MV-4-11 (cell line): ENCODE data around the gene ZFP36.

Experiments used
- DNase-seq: peaks from one replicate; lab custom pipeline; 2025; lab: John Stamatoyannopoulos, UW

The ZFP36 gene

DNA sequence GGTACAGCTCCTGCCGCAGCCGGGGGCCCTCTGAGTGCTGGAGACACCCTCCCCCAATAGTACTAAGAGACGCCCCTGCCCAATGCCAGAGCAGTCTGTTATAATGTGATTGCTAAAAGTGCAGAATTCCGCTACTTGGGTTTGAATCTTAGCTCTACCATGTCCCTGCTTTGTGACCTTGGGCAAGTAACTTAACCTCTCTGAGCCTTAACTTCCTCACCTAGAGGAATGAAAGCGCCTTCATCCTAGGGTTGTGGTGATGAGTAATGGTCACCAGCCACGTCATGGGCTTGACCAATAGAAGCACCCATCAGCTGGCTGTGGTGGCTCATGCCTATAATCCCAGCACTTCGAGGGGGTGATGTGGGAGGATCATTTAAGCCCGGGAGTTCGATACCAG is 12.4 kb downstream of the ZFP36 start:
- no peak for DNase-seq

DNA sequence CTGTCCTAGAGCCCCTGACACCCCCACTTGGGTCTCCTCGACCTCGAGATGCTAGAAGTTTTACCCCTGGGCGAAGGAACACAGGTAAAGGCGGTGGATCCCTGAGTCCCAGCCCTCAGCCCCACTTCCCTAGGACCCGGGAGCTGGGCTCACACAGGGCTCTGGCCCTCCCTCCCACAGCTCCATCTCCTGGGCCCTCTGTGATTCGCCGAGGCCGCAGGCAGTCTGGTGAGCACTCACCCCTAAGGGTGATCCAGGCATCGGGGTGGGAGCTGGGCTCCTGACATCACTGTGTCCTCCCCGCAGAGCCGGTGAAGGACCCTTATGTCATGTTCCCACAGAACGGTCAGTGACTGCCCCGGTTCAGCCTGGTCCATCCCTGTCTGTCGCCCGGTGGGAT is 14.1 kb downstream of the ZFP36 start:
- DNase-seq: no peak

DNA sequence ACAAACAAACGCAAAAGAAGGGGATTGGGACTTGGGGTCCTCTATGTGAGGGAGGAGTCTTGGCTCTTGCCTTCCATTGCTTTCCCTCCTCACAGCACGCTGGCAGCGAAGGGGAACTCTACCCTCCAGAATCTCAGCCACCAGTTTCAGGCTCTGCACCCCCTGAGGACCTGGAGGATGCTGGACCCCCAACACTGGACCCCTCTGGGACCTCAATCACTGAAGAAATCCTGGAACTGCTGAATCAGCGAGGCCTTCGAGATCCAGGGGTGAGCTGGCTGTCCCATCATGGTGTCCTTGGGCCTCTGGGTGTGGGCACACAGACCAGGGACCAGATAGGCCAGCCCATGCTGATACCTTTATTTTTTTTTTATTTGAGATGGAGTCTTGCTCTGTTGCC is 15.4 kb downstream of the ZFP36 start:
- no peak for DNase-seq

DNA sequence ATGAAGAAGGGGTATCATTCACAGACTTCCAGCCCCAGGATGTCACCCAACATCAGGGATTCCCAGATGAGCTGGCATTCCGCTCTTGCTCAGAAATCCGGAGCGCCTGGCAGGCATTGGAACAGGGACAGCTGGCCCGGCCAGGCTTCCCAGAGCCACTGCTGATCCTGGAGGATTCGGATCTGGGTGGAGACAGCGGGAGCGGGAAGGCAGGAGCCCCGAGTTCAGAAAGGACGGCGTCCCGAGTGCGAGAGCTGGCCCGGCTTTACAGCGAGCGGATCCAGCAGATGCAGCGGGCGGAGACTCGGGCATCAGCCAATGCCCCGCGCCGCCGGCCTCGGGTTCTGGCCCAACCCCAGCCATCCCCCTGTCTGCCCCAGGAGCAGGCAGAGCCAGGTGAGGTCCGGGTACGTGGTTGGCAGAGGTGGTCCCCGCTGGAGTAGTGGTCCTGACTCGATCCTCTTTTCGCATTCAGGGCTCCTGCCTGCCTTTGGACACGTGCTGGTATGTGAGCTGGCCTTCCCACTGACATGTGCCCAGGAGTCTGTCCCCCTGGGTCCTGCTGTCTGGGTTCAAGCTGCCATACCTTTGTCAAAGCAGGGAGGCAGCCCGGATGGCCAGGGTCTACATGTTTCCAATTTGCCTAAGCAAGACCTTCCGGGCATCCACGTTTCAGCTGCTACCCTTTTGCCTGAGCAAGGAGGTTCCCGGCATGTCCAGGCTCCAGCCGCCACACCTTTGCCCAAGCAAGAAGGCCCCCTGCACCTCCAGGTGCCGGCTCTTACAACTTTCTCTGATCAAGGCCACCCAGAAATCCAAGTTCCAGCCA is 16.8 kb downstream of the ZFP36 start:
- no peak for DNase-seq

DNA sequence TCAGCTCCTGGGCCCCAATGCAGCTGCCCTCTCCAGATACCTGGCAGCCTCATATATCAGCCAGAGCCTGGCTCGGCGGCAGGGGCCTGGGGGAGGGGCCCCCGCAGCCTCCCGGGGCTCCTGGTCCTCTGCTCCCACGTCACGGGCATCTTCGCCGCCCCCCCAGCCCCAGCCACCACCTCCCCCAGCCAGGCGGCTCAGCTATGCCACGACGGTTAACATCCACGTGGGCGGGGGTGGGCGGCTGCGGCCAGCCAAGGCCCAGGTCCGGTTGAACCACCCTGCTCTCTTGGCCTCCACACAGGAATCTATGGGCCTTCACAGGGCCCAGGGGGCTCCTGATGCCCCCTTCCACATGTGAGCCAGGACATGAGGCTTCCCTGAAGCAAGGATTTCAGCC is 18.3 kb downstream of the ZFP36 start:
- DNase-seq: no peak

DNA sequence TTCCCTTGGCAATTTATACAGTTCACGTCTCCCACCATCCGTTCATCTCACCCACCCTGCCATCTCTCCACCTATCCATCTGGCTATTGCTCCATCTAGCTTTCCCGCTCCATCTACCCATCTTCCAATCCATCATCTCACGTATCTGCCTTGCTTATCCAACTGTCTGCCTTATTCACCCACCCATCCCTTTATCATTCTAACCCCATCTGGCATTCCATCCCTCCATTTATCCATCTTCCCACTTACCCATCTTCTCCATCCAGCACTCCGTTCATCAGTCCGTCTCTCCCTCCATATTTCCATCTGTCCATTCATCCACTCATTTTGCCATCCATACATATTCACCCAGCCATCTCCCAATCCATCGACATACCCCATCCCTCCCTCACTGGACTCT is 19.1 kb downstream of the ZFP36 start:
- DNase-seq: no peak

DNA sequence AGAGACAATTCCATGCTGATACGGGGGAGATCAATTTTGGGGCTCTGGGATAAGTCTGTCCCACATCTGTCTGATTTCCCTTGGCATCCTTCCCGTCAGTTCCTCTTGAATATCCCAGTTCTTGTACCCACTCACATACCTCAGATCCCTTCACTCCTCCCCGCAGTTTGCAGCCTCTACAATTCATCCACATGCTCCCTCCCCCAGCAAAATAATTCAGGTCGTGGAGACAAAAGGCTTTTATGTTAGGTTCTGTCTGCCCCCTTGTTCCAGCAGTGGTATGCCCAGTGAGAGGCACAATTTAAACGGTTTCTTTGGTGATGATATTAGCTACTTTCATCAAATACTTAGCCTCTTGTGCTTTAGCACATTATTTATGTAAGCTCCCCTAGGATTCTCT is 19.5 kb downstream of the ZFP36 start:
- no peak for DNase-seq

DNA sequence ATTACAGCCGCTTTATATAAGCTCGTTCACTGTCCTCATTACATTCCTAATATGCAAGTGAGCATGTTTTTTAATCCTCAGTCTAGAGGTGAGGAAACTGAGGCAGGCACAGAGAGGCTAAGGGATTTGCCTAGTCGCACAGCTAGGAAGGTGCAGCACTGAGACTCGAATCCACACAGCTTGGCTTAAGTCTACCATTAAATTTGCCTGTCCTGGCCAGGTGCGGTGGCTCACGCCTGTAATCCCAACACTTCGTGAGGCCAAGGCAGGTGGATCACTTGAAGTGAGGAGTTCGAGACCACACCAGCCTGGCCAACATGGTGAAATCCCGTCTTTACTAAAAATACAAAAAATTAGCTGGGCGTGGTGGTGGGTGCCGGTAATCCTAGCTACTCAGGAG is 21.1 kb downstream of the ZFP36 start:
- DNase-seq: no peak

DNA sequence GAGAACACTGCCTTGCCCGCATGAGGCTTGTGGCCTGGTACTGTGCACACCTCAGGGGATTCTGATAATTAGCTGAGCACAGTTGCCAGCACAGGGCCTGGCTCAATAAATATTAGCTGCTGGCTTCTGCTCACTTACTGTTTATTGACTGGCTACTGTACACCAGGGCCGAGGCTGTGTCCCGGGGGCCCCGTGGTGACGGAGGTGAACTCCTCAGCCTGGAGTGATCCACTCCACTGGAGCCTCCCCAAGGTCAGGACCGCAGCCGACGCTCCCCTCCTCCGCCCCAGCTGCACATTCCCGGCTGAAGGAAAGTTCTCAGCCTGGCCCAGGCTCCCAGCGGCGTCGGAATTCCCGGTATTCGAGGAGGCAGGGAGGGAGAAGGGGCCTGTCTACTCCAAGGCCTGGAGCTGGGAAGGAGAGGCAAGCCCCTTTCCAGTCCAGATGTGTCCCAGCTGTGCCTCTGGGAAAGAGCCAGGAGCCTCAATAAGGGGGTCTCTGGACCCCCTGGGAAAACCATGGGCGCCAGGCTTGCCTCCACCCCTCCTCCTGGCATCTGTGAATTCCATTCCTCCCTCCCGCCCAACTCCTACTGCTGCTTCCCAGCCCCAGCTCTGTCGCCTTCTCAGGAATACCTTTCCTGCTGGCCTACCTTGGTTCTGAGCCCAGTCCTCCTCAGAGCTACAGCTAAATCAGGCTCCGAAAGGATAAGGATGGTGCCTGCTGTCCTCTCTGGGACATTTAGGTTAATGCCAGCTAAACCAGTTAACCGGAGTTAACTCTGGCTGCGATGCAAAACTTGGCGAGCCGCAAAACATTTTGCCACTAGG is 21.9 kb downstream of the ZFP36 start:
- no peak for DNase-seq

DNA sequence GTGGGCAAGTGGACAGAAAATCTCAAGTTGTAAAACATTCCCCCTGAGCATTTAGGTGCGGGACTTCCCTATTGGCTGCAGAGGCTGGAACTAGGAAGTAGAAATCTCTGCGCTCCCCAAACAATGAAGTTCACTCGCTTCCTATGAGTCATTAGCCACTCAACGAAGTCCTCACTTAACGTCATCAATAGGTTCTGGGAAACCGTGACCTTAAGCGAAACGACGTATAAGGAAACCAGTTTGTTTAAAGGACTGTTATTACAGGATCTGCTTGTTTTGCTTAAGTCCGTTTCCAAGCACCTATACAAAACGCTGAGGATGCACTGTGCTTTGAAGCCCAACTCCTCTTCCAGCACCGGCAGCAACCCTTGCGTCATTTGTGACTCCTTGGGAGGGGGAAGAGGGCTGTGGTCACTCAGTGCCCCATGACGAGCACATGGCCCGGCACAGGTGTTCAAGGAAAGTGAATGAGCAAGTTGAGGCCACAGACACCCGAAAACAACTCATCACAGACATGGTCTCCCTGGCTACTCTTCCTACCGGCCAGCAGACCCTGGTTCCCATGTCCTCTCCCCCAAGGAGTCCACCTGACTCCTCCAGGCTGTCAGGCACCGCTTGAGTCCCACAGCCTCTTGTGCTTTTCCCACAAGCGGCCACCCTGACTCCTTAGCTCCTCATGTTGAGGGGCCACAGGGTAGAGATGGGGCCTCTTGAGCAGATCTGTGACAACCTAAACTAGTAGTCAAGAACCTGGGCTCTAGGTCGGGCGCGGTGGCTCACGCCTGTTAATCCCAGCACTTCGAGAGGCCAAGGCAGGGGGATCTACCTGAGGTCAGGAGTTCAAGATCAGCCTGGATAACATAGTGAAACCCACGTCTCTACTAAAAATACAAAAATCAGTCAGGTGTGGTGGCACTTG is 24.3 kb downstream of the ZFP36 start:
- peak; percentile 99 for DNase-seq

DNA sequence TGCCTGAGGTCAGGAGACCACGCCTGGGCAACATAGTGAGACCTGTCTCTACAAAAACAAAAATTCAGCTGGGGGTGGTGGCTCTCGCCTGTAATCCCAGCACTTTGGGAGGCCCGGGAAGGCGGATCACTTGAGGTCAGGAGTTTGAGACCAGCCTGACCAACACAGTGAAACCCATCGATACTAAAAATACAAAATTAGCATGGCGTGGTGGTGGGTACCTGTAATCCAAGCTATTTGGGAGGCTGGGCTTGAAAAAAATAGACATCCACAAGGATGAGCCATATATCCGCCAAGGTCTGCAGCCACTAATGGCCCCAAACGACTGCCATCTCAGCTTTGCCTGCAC is 26.0 kb downstream of the ZFP36 start:
- no peak for DNase-seq

DNA sequence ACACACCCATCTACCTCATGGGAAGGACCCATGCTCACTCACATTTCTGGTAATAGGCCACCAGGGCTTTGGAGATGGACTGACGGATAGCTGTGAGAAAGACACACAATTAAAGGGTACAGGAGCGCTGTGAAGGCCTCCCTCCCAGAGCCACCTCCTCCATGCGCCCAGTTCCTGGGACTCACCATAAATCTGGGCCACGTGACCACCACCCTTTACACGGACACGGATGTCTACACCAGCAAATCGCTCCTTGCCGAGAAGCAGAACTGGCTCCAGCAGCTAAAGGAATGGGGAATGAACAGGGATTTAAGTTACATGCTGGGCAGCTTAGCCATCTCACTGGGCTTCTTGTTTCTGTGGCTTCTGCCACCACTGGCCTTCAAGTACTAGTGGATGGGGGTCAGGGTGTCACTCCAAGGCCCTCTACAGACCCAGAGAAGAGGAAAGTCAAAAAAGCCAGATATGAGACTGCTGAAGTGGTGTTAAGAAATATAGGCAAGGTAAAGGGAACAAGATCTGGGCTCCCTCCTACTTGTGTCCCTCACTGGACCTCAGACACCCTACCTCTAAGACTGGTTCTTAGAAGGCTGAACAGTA is 26.9 kb downstream of the ZFP36 start:
- no peak for DNase-seq

DNA sequence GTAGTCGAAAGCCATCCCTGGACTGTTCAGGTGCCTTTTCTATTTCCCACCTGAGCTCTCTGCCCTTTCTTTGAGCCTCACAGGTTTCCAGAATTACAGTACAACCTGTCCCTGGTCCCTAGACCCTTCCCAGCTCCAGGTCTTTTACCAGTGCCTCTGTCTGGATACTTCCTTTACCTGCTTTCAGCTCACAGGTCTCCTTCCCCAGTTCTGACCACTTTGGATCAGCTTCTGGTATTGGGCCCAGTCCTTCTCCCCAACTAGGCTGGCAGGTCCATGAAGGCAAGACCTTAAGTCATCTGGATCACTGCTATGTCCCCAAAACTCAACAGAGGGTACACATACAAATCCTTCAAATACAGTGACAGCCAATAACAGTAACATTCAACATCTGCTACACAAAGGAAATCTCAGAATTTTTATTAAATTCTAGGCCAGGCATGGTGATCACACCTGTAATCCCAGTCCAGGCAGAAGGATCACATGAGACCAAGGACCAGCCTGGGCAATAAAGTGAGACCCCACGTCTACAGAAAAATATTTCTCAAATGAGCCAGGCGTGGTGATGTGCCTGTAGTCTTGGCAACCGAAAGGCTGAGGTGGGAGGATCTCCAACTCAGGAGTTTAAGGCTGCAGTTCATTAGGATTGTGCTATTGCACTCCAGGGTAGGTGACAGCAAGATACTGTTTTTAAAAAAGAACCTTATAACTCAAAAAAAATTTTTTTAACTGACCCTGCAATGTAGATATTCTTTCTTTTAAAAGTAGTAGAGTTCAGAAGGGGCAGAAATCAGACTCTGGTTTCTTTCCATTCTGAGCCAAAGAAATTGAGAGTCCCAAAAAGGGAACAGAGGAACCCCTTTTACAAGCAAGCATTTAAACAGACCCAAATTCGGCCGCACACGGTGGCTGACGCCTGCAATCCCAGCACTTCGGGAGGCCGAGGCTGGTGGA is 27.8 kb downstream of the ZFP36 start:
- no peak for DNase-seq

DNA sequence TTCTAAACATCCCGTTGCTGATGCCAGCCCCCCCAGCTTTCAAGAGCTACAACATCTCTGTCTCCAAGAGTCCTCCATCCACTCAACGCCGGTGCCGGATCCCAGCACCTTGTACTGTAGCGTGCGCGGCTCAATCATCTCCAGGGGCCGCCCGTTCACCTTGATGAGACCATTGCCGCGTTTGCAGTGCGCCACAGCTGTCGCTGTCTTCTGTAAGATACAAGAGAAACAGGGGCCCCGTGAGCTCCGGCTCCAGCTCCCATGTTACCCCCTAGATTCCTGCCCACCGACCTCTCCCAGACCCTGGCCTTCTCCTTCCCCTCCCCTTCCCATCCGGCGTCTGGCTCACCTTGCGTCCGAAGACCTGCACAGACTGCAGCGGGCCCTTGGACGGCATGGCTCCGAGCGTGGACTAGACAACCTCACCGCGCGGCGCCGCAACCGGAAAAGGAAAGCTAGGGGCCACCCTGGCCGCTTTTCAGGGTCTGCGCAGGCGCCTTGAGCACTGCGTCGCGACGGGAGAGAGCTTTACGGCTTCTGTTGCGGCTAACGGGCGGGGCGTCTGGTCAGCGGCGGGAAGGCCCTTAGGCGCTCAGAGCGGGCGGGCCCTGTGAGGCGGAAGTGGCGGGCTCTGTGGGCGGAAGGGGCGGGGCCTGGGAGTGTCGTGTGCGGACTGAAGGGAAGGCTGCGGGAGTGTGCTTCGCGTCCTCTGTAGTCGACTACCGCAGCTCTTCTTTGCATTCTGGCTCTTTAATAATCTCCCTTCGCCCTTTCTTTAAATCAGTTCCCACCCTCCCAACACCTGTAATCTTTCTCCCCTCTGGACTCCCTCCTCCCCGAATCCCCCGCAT is 29.1 kb downstream of the ZFP36 start, which contains the start of gene RPS16:
Gene RPS16, minus strand, starts transcription at position 451 of the 851 bp plus-strand sequence. Its CDS starts 54 bp downstream, at position 397.
- DNase-seq: peak; percentile 99

DNA sequence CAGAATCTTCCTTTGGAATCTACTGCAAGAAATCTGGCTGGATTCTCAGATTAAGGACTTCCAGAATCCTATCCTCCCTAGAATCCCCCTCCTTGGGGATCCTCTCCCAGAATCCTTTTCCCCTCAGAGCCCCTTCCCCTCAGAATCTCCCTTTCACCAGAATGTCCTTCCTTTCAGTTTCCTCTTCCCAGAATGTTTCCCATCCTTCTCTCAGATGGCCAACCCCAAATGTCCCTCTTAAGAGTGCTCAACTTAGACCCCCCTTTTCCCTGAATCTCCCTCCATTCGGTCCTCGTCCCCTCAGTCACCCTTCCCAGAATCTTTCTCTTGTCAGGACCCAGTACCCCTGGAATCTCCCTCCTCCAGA is 29.7 kb downstream of the ZFP36 start:
- DNase-seq: no peak

DNA sequence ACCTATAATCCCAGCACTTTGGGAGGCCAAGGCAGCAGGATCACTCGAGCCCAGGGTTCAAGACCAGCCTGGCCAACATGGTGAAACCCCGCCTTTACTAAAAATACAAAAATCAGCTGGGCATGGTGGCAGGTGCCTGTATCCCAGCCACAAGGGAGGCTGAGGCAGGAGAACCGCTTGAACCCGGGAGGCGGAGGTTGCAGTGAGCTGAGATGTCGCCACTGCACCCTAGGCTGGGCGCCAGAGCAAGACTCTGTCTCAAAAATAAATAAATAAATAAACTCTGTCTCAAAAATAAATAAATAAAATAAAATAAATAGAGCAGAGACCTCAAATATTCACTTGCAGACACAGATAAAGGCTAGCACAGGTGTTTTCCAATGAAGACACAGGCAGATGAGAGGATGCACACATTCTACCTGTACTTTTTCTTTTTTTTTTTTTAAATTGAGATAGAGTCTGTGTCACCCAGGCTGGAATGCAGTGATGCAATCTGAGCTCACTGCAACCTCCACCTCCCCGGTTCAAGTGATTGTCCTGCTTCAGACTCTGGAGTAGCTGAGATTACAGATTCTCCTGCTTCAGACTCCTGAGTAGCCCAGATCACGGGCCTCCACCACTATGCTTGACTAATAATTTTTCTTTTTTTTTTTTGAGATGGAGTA is 31.8 kb downstream of the ZFP36 start:
- no peak for DNase-seq

DNA sequence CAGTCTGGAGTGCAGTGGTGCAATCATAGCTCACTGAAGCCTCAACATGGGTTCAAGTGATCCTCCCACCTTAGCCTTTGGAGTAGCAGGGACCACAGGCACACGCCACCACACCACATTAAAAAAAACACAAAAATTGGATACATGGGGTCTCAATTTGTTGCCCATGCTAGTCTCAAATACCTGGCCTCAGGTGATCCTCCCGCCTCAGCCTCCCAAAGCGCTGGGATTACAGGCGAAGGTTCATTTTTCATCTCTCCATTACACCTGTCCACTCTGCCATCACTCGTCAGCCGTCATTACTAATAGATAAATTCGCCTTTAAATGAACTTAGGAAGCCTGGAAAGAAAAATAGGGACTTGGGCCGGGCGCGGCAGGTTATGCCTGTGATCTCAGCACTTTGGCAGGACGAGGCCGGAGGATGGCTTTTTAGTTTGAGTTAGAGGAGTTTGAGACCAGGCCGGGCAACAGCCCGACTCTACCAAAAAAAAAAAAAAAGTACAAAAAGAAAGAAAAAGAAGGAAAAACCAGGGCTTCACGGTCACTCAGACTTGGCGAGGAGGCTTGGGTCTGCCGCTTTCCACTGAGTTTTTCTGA is 38.0 kb downstream of the ZFP36 start:
- no peak for DNase-seq

DNA sequence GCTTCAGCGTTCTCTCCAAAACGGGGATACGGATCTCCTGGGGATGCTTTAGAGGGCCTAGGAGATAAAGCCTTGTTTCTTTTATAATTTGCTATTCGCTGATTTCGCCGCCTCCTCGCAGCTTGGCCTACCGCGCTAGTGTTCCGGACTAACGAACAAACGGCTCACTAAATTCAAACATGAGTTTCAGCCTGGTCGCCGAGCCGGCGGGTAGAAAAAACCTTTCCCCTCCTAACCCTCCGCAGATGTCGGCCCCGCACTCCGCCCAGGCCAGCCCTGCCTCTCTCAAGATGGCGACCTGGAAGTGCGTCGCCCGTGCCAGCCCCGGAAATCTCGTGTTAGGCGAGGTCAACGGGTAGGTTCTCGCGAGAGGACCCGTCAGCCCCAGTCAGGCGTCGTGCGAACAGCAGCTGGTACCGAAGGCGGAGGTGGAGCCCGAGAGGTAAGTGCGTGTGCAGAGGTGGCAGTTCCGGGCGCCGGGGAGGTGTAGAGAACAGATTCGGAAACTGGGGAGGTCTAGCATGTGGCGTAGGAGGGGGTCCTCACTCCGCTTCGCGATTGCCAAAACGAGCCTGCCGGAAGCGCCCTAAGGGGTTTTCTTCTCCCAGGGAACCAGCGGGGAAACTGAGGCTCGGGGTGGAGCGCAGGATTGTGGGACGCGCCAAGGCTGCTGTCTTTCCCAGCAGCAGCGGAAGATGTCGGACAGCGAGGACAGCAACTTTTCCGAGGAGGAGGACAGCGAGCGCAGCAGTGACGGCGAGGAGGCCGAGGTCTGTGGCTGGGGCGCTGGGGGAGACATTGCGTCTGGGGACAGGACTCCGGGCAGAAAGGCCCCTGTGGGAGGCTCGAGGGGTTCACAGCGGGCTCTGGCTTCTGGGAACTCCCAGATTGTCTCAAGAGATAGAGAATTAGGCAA is 38.8 kb downstream of the ZFP36 start, which contains the start of gene SUPT5H:
Gene SUPT5H, plus strand, starts transcription at position 387 of the 916 bp plus-strand sequence. Its CDS starts 309 bp downstream, at position 696.
- DNase-seq: peak; percentile 99
